ENCODE data around the gene PLCD1.
"Not testable (repeated sequence)": the region's sequence is repeated elsewhere in the genome, so short reads cannot be mapped to it uniquely, and the experiment has no call there.

DNA sequence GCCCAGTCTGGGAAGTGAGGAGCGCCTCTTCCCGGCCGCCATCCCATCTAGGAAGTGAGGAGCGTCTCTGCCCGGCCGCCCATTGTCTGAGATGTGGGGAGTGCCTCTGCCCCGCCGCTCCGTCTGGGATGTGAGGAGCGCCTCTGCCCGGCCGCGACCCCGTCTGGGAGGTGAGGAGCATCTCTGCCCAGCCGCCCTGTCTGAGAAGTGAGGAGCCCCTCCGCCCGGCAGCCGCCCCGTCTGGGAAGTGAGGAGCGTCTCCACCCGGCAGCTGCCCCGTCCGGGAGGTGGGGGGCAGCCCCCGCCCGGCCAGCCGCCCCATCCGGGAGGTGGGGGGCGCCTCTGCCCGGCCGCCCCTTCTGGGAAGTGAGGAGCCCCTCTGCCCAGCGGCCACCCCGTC is 23.8 kb upstream of the PLCD1 start:
- TF ChIP-seq, protein P1, sequence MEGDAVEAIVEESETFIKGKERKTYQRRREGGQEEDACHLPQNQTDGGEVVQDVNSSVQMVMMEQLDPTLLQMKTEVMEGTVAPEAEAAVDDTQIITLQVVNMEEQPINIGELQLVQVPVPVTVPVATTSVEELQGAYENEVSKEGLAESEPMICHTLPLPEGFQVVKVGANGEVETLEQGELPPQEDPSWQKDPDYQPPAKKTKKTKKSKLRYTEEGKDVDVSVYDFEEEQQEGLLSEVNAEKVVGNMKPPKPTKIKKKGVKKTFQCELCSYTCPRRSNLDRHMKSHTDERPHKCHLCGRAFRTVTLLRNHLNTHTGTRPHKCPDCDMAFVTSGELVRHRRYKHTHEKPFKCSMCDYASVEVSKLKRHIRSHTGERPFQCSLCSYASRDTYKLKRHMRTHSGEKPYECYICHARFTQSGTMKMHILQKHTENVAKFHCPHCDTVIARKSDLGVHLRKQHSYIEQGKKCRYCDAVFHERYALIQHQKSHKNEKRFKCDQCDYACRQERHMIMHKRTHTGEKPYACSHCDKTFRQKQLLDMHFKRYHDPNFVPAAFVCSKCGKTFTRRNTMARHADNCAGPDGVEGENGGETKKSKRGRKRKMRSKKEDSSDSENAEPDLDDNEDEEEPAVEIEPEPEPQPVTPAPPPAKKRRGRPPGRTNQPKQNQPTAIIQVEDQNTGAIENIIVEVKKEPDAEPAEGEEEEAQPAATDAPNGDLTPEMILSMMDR (conservative IDR thresholded peaks at IDR 0.05 in 1 of 2, IDR thresholded peaks at IDR 0.05 in 1 of 2; ENCODE audit: low read depth in 1 of 2, low read length in 2 of 2) = not testable (repeated sequence)
- not testable (repeated sequence) for TF ChIP-seq EZH2 (IDR thresholded peaks at IDR 0.05; ENCODE audit: low read length, missing control alignments)
